Nephron (organoid): ENCODE measurements around the gene SNRNP200.
A peak's percentile ranks its signal among the peaks of the same experiment; 100 is the strongest.

Source experiments
- H3K27ac Mint-ChIP-seq, 3 experiments: 2 replicates each; pipeline ENCODE4 v1.8.0; 2020; ENCODE audit warnings: mixed read lengths in 3 of 3, mild to moderate bottlenecking in 2 of 3, moderate library complexity in 1 of 3
- H3K27me3 Mint-ChIP-seq: 2 replicates; pipeline ENCODE4 v1.8.0; 2021; ENCODE audit warnings: low read depth, mild to moderate bottlenecking, moderate library complexity, mixed read lengths
- H3K36me3 Mint-ChIP-seq: 2 replicates; pipeline ENCODE4 v1.8.0; 2020; ENCODE audit warnings: low read depth, mixed read lengths
- H3K4me1 Mint-ChIP-seq: 2 replicates; pipeline ENCODE4 v1.8.0; 2020; ENCODE audit warnings: mixed read lengths
- H3K4me3 Mint-ChIP-seq, 3 experiments: 2 replicates each; pipeline ENCODE4 v1.8.0; 2020; ENCODE audit warnings: mild to moderate bottlenecking in 3 of 3, mixed read lengths in 3 of 3, moderate library complexity in 2 of 3
- H3K9me3 Mint-ChIP-seq: 2 replicates; pipeline ENCODE4 v1.8.0; 2020; ENCODE audit warnings: mixed read lengths
- TF ChIP-seq, protein P1 (sequence below), 3 experiments: fragments of 200-600 bp; sonication (generic); IDR thresholded peaks; one replicate each; pipeline ENCODE4 v1.5.0; 2021; ENCODE audit warnings: antibody characterized with exemption in 3 of 3; ENCODE audit not compliant: unreplicated experiment in 3 of 3

Gene SNRNP200

DNA sequence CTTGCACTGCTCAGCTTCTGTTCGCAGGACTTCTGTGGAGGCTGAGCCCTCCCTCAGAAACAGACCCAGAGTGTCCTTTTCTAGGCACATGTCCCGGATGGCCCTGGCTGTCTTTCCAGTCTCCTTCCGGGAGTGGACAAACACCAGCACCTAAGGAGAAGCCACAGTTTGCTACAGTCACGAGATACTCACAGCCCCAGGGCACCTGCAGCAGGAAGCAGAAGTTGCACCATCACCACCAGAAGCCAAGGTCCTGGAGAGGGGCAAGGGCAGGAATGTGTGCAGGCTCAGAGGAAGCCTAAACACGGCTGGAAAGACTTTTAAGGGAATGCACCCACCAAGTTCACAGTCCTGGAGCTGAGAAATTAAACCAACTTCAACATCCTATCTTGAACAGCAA lies 13.6 kb downstream of the SNRNP200 start:
- no peak overlapping the region for H3K27ac Mint-ChIP-seq
- TF ChIP-seq, protein P1, sequence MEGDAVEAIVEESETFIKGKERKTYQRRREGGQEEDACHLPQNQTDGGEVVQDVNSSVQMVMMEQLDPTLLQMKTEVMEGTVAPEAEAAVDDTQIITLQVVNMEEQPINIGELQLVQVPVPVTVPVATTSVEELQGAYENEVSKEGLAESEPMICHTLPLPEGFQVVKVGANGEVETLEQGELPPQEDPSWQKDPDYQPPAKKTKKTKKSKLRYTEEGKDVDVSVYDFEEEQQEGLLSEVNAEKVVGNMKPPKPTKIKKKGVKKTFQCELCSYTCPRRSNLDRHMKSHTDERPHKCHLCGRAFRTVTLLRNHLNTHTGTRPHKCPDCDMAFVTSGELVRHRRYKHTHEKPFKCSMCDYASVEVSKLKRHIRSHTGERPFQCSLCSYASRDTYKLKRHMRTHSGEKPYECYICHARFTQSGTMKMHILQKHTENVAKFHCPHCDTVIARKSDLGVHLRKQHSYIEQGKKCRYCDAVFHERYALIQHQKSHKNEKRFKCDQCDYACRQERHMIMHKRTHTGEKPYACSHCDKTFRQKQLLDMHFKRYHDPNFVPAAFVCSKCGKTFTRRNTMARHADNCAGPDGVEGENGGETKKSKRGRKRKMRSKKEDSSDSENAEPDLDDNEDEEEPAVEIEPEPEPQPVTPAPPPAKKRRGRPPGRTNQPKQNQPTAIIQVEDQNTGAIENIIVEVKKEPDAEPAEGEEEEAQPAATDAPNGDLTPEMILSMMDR (IDR thresholded peaks at IDR 0.05; ENCODE audit: unreplicated experiment in 3 of 3): no peak

DNA sequence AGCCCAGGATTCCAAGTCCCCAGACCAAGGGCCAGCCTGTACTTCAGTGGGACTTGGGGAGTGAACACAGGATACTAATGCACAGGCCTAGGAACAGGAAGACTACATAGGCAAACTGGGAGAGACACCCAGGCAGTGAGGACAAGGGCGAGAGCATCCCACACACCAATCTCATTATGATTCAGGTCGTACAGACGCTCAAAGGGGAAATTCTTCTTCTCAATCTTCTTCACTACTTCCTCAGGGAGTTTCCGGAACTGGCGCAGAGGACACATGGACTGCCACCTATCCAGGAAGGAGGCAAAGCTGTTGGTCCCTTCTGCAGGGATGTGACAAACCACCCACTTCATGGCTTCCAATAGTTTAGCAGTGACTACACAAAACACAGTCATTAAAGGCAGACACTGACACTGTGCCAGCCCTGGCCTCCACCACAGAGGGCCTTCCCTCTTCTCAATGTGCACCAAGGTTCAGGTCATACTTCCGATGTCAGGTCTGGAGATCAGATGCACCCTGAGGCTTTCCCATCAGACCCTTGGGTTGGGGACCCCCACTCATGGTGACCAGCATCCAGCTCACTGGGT lies 18.0 kb downstream of the SNRNP200 start:
- H3K27ac Mint-ChIP-seq: no peak overlapping the region

More for the DNA sequence above, 13.6 kb downstream of the SNRNP200 start:
- no peak overlapping the region for H3K4me3 Mint-ChIP-seq
- no peaks in the 10 kb centered on the region for H3K9me3 Mint-ChIP-seq
- no peaks in the 10 kb centered on the region for H3K27me3 Mint-ChIP-seq
- no peaks in the 10 kb centered on the region for H3K4me1 Mint-ChIP-seq
- H3K36me3 Mint-ChIP-seq: peaks cover 89% of the 10 kb centered on the region

DNA sequence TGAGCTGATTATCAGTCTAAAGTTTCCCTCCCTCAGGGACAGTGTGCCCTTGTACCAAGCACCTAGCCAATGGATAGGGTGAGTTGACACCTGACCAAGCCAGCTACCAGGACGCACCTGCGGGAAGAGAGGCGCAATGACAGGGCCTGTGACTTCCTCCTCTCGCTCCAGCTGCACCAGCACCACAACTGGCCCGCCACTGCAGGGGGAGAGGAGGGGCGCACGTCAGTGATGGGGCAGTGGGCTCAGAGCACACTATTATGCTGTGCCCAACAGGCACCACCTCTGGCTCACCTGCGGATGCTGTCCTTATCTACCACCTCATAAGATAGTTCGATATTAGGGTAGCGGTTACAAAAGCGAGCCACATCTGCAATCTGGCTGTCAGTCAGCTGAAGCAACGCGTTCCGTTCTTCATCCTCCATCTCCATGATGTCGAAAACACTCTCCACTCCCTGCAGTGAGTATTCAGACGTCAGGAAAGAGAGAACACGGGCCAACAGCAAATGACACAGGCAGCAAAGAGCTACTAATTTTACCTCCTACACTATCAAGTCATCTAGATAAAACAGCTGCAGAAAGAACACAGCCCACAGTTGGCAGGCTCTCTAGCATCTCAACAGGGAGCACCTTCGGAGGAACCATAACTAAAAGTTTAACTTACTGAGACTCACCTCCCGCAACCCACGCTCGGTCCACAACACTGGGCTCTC lies 28.4 kb downstream of the SNRNP200 start:
- no peaks in the 10 kb centered on the region for H3K27me3 Mint-ChIP-seq
- TF ChIP-seq, protein P1 (IDR thresholded peaks at IDR 0.05; ENCODE audit: unreplicated experiment in 3 of 3): no peak
- H3K36me3 Mint-ChIP-seq: peaks cover 81% of the 10 kb centered on the region
- H3K4me1 Mint-ChIP-seq: no peaks in the 10 kb centered on the region
- no peak overlapping the region for H3K4me3 Mint-ChIP-seq
- no peaks in the 10 kb centered on the region for H3K9me3 Mint-ChIP-seq
- H3K27ac Mint-ChIP-seq: no peak overlapping the region

More for the DNA sequence above, 18.0 kb downstream of the SNRNP200 start:
- TF ChIP-seq, protein P1 (IDR thresholded peaks at IDR 0.05; ENCODE audit: unreplicated experiment in 3 of 3): no peak
- Mint-ChIP-seq H3K9me3 (no peaks in the 10 kb centered on the region), H3K27me3 (no peaks in the 10 kb centered on the region), H3K4me1 (no peaks in the 10 kb centered on the region), H3K4me3 (no peak overlapping the region), H3K36me3 (peaks cover 82% of the 10 kb centered on the region)

DNA sequence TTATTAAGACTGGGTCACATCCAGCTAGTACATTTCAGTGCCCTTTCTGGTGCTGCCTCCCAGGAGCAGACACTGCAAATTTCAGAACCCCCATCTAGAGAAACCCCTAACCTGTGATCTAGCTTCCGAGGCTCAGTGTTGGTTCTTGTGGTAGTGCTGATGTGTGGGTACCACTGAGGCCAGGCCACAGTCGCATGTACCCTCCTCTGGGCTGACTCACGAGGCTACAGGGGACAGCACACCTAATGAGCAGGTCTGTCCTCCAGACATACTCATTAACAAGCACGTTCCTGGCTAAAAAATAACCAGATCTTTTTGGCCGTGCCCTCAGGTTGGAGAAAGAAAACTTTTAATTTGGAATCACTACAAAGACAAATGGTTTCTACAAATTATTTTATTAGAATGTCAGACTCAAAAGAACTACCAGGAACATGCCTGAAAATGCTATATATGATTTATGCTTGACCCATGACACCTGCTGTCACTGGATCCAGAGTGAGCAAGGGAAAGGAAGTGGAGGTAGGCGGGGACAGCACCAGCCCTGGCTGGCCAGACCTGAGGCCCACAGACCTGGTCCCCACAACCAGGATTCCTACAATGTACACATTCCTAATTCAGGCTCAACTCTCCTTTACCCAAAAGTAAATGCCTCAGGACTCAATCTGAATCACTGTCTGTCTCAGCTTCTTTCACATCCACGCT lies 30.8 kb downstream of the SNRNP200 start:
- peak overlapping the region in 1 of 3 experiments; percentile 54 for H3K27ac Mint-ChIP-seq
- H3K9me3 Mint-ChIP-seq: no peaks in the 10 kb centered on the region
- H3K27me3 Mint-ChIP-seq: no peaks in the 10 kb centered on the region
- no peaks in the 10 kb centered on the region for H3K4me1 Mint-ChIP-seq
- no peak overlapping the region for H3K4me3 Mint-ChIP-seq
- TF ChIP-seq, protein P1 (IDR thresholded peaks at IDR 0.05; ENCODE audit: unreplicated experiment in 3 of 3): no peak
- peaks cover 81% of the 10 kb centered on the region for H3K36me3 Mint-ChIP-seq

DNA sequence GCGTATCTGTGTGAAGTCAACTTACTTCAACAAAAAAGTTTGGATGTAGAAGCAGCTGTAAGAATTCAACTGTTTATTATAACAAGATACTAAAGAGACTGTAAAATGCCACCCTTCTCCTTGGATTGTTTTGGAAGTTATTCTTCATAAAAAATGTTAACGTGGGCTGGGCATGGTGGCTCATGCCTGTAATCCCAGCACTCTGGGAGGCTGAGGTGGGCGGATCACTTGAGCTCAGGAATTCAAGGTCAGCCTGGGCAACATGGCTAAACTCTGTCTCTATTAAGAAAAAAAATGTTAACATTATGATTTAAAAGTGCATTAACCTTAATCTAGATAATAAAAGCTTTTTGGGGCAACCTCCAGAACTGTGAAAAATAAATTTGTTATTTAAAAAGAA lies 31.6 kb downstream of the SNRNP200 start:
- TF ChIP-seq, protein P1 (IDR thresholded peaks at IDR 0.05; ENCODE audit: unreplicated experiment in 3 of 3): no peak
- no peak overlapping the region for H3K4me3 Mint-ChIP-seq

More for the DNA sequence above, 31.6 kb downstream of the SNRNP200 start:
- no peak overlapping the region for H3K27ac Mint-ChIP-seq
- no peaks in the 10 kb centered on the region for H3K4me1 Mint-ChIP-seq
- no peaks in the 10 kb centered on the region for H3K27me3 Mint-ChIP-seq
- H3K36me3 Mint-ChIP-seq: peaks cover 80% of the 10 kb centered on the region
- H3K9me3 Mint-ChIP-seq: no peaks in the 10 kb centered on the region
